ENCODE measurements around the gene AFDN.

AFDN gene

DNA sequence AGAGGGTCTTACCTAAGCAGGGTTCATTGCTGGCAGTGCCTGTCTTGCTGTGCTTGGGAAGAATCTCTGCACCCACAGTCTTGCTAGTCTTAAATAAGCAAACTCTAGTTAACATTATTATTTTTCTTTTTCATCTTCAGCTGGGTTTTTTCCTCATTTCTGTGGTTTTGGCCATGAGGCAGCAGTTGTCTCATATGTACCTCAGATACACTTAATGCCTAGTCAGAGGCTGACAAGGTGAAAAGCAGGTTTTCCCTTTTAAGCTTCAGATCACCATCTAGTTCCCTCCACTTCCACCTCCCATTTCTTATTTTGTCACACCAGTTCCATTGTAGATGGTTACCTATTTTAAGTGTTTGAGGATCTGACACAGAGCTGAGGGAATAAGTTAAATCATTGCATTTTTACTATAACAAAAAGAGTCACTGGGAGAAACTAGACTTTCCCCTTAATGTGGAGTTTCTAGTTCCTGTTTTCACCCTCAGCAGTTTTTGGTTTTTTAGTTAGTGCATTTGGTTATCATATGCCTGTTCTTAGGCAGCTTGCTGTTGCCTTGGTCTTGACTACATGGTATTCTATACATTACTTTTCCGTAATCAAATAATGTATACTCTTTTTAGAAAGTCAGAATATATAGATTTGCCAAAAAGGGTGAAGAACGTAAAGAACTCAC lies 46.0 kb downstream of the AFDN start:
- H3K27me3 ChIP-seq (ENCODE audit: insufficient read depth, low read length), result no peaks in the 10 kb centered on the region
- H3K4me3 ChIP-seq (ENCODE audit: low read depth, low read length), result no peak overlapping the region
- H3K36me3 ChIP-seq (ENCODE audit: insufficient read depth, low read length), result no peaks in the 10 kb centered on the region
- no peak overlapping the region for H2AFZ ChIP-seq (ENCODE audit: low read length, unreplicated experiment)
- no peak overlapping the region for H3K27ac ChIP-seq (ENCODE audit: low read depth, low read length)
- H3K79me2 ChIP-seq (ENCODE audit: control insufficient read depth, insufficient read depth, low read length, unreplicated experiment), result no peaks in the 10 kb centered on the region
- H3K4me1 ChIP-seq (ENCODE audit: control insufficient read depth, insufficient read depth, low read length, unreplicated experiment), result no peaks in the 10 kb centered on the region

DNA sequence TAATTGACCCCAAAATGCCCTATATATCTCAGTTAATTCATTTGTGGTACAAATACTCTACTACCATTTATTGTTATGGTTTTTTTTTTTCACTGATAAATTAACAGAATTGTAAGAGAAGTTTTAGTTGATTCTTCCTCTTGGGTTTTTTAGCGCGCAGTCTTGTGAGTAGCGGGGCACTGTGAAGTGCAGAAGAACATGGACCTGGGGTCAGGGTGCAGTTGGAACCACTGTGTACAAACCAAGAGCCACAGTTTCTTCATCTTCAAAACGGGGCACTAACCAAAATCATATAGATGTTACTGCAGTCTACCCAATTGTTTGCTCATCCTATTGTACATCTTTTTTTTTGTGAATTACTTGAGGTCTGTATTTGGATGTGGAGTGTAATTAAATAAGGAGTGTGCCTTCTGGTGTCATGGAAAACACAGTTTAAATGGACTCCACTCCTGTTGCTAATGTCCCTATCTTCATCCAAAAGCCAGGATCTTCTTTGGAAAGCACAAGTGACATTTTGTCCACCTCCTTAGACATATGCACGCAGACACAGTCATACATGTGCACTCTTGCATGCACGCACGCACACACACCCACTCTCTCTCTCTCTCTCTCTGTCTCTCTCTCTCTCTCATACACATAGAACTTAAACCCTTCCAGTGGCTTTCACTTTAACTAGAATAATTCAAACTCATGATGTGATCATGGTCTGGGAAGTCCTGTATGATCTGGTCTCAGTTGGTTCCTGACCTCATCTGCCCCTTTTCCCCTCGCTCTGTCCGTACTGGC lies 51.5 kb downstream of the AFDN start:
- Histone ChIP-seq H3K4me1 (ENCODE audit: control insufficient read depth, insufficient read depth, low read length, unreplicated experiment) (no peaks in the 10 kb centered on the region), H3K36me3 (ENCODE audit: insufficient read depth, low read length) (peaks cover 13% of the 10 kb centered on the region), H3K27ac (ENCODE audit: low read depth, low read length) (no peak overlapping the region), H2AFZ (ENCODE audit: low read length, unreplicated experiment) (no peak overlapping the region), H3K27me3 (ENCODE audit: insufficient read depth, low read length) (no peaks in the 10 kb centered on the region), H3K79me2 (ENCODE audit: control insufficient read depth, insufficient read depth, low read length, unreplicated experiment) (no peaks in the 10 kb centered on the region), H3K4me3 (ENCODE audit: low read depth, low read length) (no peak overlapping the region)

DNA sequence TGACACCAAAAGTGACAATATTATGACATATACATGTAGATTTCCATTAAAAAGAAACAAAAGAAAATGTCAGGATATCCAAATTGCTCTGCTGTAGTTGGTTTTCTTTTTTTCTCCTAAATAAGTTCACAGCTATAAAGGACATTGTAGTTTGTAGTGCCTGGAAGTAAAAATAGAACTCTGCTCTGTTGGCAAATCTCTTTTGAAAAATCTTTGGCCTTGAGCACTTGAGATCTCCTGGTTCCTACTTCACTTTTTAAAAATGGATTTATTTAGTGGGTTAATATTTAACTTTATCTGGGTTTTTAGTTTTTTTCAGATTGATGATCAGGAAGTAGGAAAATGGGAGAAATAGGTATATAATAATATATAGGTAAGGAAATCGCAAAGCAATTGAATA lies 52.9 kb downstream of the AFDN start:
- Histone ChIP-seq H3K4me1 (ENCODE audit: control insufficient read depth, insufficient read depth, low read length, unreplicated experiment) (no peaks in the 10 kb centered on the region), H3K36me3 (ENCODE audit: insufficient read depth, low read length) (peaks cover 13% of the 10 kb centered on the region), H3K4me3 (ENCODE audit: low read depth, low read length) (no peak overlapping the region), H3K27ac (ENCODE audit: low read depth, low read length) (no peak overlapping the region), H2AFZ (ENCODE audit: low read length, unreplicated experiment) (no peak overlapping the region), H3K27me3 (ENCODE audit: insufficient read depth, low read length) (no peaks in the 10 kb centered on the region), H3K79me2 (ENCODE audit: control insufficient read depth, insufficient read depth, low read length, unreplicated experiment) (no peaks in the 10 kb centered on the region)

DNA sequence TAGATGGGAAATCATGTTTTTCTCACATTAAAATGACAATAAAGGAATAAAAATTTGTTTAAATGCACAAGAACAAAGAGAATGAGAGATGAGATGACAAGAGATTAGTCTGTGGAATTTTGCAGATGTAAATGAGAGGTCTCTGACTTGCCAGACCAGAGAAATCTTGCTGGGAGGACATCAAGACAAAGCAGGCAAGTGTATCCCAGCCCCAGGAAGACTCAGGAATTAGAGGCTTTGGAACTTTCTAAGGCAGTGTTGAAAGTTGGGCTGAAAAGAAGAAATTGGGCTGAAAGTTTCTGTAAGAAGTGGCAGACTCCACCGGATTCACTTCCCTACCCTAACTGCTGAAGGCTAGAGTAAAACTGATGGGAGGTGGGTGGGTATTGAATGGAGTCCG lies 54.6 kb downstream of the AFDN start:
- Histone ChIP-seq H3K4me3 (ENCODE audit: low read depth, low read length) (no peak overlapping the region), H3K27me3 (ENCODE audit: insufficient read depth, low read length) (no peaks in the 10 kb centered on the region), H3K4me1 (ENCODE audit: control insufficient read depth, insufficient read depth, low read length, unreplicated experiment) (no peaks in the 10 kb centered on the region), H3K36me3 (ENCODE audit: insufficient read depth, low read length) (peaks cover 13% of the 10 kb centered on the region), H3K27ac (ENCODE audit: low read depth, low read length) (no peak overlapping the region), H3K79me2 (ENCODE audit: control insufficient read depth, insufficient read depth, low read length, unreplicated experiment) (no peaks in the 10 kb centered on the region), H2AFZ (ENCODE audit: low read length, unreplicated experiment) (no peak overlapping the region)

DNA sequence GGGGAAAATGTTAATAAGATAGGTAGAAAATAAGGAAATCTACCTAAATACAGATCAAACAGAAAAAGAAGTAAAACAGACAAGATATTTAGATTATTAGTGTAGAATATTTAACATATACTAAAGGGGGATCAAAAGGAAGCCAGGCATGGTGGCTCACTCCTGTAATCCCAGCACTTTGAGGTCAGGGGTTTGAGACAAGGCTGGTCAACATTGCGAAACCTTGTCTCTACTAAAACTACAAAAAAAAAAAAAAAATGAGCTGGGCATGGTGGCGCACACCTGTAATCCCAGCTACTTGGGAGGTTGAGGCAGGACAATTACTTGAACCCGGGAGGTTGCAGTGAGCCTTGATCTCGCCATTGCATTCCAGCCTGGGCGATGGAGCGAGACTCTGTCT lies 55.5 kb downstream of the AFDN start:
- Histone ChIP-seq H3K36me3 (ENCODE audit: insufficient read depth, low read length) (peaks cover 13% of the 10 kb centered on the region), H3K4me3 (ENCODE audit: low read depth, low read length) (no peak overlapping the region), H3K79me2 (ENCODE audit: control insufficient read depth, insufficient read depth, low read length, unreplicated experiment) (no peaks in the 10 kb centered on the region), H3K4me1 (ENCODE audit: control insufficient read depth, insufficient read depth, low read length, unreplicated experiment) (no peaks in the 10 kb centered on the region), H3K27ac (ENCODE audit: low read depth, low read length) (no peak overlapping the region), H2AFZ (ENCODE audit: low read length, unreplicated experiment) (no peak overlapping the region), H3K27me3 (ENCODE audit: insufficient read depth, low read length) (no peaks in the 10 kb centered on the region)

DNA sequence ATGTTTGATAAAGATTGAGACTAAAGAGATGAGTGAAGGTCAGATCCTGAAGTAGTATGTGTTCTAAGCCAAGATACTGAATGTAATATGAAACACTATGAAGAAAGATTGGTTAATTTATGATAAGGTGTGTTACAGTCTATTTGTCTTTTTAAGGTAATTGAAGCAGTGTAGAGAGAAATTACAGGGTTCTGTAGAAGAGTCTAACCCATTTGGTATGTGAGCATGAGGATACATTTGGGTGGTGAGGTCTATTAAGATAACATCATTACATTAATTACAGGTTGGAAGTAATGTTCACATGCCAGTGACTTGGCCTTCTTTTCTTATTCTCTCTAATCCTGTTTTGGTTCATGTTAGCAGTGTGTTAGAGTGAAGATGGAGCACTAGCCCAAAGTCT lies 61.4 kb downstream of the AFDN start:
- no peaks in the 10 kb centered on the region for H3K79me2 ChIP-seq (ENCODE audit: control insufficient read depth, insufficient read depth, low read length, unreplicated experiment)
- no peak overlapping the region for H3K27ac ChIP-seq (ENCODE audit: low read depth, low read length)
- H3K27me3 ChIP-seq (ENCODE audit: insufficient read depth, low read length), result no peaks in the 10 kb centered on the region
- H3K4me1 ChIP-seq (ENCODE audit: control insufficient read depth, insufficient read depth, low read length, unreplicated experiment), result peaks cover 7% of the 10 kb centered on the region
- H2AFZ ChIP-seq (ENCODE audit: low read length, unreplicated experiment), result no peak overlapping the region
- H3K36me3 ChIP-seq (ENCODE audit: insufficient read depth, low read length), result no peaks in the 10 kb centered on the region
- H3K4me3 ChIP-seq (ENCODE audit: low read depth, low read length), result no peak overlapping the region

DNA sequence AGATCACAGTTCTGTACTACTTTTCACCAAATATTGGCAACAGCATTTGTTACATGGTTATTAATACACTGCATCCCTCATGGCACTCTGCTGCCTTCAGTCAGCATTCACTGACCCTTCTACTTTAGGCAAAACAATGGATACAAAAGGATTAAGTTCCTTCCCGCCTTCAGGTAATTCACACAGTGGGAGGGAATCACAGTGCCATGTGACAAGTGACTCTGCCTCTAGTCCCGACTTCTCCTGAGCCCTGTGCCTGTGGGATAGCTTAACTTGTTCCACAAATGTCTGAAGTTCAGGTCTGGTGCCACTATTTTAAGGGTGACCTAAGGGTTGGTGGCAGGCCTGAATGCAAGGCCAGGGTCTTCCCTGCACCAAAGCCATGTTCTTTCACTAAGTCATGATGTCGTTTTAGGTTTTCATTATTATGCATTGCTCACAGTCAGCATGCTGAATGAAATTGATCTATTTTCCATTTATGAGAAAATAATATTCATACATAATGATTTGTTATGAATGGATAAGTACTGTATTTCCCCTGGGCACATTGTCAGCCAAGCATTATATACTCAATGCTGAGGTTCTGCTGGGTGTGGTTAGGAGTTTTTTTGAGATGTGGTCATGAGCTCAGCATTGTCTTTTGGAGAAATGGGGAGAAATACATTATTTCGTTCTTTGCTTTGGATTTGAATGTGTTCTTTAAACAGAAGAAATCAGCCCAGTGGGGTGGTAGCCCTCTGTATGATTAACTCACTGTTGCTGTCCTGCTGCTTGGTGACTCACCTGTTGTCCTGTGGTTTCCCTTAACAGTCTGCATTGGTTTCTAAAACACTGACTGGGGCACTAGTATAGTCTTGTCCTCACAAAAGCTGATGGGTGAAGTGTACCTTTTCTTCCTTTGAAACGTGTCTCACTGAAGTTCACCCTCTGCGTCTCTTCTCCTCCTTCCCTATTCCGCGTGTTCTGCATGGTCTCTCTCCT lies 66.4 kb downstream of the AFDN start:
- no peaks in the 10 kb centered on the region for H3K27me3 ChIP-seq (ENCODE audit: insufficient read depth, low read length)
- H3K79me2 ChIP-seq (ENCODE audit: control insufficient read depth, insufficient read depth, low read length, unreplicated experiment), result no peaks in the 10 kb centered on the region
- no peak overlapping the region for H3K27ac ChIP-seq (ENCODE audit: low read depth, low read length)
- H3K36me3 ChIP-seq (ENCODE audit: insufficient read depth, low read length), result no peaks in the 10 kb centered on the region
- no peak overlapping the region for H2AFZ ChIP-seq (ENCODE audit: low read length, unreplicated experiment)
- peaks cover 13% of the 10 kb centered on the region for H3K4me1 ChIP-seq (ENCODE audit: control insufficient read depth, insufficient read depth, low read length, unreplicated experiment)
- no peak overlapping the region for H3K4me3 ChIP-seq (ENCODE audit: low read depth, low read length)

DNA sequence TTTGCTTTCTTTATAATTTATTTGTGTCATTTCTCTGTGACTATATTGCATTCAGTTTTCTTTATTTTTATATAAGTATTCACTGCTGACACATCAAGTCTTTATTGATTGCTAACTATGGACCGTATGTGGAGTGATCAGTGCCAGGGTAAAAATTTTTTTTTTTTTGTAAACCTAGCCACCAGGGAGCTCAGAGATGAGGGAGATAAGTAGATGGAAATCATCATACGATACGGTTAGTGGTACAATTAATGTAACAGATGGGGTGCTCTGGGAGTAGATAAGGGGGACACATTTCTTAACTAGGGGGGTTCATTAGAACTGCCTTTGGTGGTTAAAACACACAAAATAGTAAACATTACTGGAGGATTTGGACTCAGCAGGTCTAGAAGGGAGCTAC lies 68.3 kb downstream of the AFDN start:
- no peak overlapping the region for H3K27ac ChIP-seq (ENCODE audit: low read depth, low read length)
- H3K79me2 ChIP-seq (ENCODE audit: control insufficient read depth, insufficient read depth, low read length, unreplicated experiment), result no peaks in the 10 kb centered on the region
- H3K36me3 ChIP-seq (ENCODE audit: insufficient read depth, low read length), result no peaks in the 10 kb centered on the region
- peaks cover 13% of the 10 kb centered on the region for H3K4me1 ChIP-seq (ENCODE audit: control insufficient read depth, insufficient read depth, low read length, unreplicated experiment)
- H3K27me3 ChIP-seq (ENCODE audit: insufficient read depth, low read length), result no peaks in the 10 kb centered on the region
- H3K4me3 ChIP-seq (ENCODE audit: low read depth, low read length), result no peak overlapping the region
- no peak overlapping the region for H2AFZ ChIP-seq (ENCODE audit: low read length, unreplicated experiment)

DNA sequence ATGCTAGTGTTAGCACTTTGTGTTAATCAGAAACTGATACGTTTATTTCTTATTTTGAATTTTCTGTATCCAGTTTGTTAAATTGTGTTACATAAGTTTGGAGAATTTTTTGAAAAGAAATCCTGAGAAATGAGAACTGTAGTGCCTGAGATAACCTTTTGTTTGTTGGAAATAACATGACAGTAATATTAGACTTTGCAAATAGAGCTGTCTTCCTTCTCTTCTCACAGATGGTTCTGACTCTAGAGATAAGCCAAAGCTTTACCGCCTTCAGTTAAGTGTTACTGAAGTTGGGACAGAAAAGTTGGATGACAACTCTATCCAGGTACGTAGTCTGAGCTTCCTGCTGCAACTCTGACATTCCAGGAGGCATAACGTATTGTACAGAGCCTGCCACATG lies 69.9 kb downstream of the AFDN start:
- Histone ChIP-seq H3K79me2 (ENCODE audit: control insufficient read depth, insufficient read depth, low read length, unreplicated experiment) (no peaks in the 10 kb centered on the region), H3K36me3 (ENCODE audit: insufficient read depth, low read length) (no peaks in the 10 kb centered on the region), H3K4me3 (ENCODE audit: low read depth, low read length) (no peak overlapping the region), H3K4me1 (ENCODE audit: control insufficient read depth, insufficient read depth, low read length, unreplicated experiment) (peaks cover 13% of the 10 kb centered on the region), H3K27ac (ENCODE audit: low read depth, low read length) (no peak overlapping the region), H2AFZ (ENCODE audit: low read length, unreplicated experiment) (no peak overlapping the region), H3K27me3 (ENCODE audit: insufficient read depth, low read length) (no peaks in the 10 kb centered on the region)

DNA sequence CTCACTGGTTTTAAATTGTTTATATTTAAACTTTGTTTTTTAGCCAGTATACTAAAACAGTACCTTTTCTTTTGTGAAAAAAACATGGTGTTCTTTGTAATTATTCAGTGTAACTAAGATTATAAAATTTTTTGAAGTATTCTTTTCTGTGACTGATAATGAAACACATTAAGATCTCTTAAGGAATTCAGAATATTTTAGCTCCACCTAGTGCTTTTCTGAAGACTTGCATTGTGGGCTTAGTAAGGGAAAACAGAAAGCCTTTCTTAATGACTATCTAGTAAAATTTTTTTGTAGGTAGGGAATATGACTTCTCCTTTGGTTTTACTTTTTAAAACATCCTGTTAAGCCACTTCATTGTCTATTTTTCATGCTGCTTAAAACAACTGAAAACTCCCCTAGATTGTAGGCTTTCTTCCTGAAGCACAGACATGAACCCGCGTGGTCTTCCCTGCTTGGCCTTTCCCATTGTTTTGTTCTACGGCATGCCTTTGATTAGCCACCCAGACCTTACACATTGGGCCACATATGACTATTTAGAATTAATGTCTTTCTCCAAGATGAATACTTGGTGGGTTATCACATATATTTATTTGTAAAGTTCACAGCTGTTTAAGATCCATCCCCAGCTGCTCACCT lies 72.1 kb downstream of the AFDN start:
- Histone ChIP-seq H3K27ac (ENCODE audit: low read depth, low read length) (no peak overlapping the region), H2AFZ (ENCODE audit: low read length, unreplicated experiment) (no peak overlapping the region), H3K36me3 (ENCODE audit: insufficient read depth, low read length) (no peaks in the 10 kb centered on the region), H3K27me3 (ENCODE audit: insufficient read depth, low read length) (no peaks in the 10 kb centered on the region), H3K79me2 (ENCODE audit: control insufficient read depth, insufficient read depth, low read length, unreplicated experiment) (no peaks in the 10 kb centered on the region), H3K4me1 (ENCODE audit: control insufficient read depth, insufficient read depth, low read length, unreplicated experiment) (no peaks in the 10 kb centered on the region), H3K4me3 (ENCODE audit: low read depth, low read length) (no peak overlapping the region)
